HUDEP-2 (cell line): ENCODE measurements around the gene MAST2.

Experiments used
- DNase-seq, 76 experiments: peaks; one replicate each; lab custom pipeline; 2025; ENCODE audit not compliant: unreplicated experiment in 76 of 76; lab: John Stamatoyannopoulos, UW

The MAST2 gene

GRCh38 chr1:45974541-45975269 is 171.3 kb downstream of the MAST2 start:
- no peak for DNase-seq

DNA sequence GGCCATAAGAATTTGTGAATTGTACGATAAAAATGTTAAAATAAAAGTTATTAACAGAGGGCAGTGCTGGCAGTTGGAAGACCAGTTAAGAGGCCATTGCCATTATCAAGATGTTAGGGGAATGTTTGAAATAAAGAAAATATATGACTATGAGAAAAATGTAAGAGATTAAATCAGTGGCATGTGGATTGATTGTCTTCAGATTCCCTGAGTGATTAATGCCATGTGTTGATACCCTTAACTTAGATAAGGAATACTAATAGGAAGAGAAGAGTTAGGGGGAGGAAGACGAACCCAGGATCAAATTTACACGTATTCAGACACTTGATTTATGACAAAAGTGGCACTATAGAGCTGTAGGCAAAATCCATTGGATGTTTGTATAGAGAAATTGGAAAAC is 173.2 kb downstream of the MAST2 start:
- no peak for DNase-seq

- no peak for DNase-seq
Observed at GRCh38 chr1:45979074-45979777, 175.8 kb downstream of the MAST2 start.

DNA sequence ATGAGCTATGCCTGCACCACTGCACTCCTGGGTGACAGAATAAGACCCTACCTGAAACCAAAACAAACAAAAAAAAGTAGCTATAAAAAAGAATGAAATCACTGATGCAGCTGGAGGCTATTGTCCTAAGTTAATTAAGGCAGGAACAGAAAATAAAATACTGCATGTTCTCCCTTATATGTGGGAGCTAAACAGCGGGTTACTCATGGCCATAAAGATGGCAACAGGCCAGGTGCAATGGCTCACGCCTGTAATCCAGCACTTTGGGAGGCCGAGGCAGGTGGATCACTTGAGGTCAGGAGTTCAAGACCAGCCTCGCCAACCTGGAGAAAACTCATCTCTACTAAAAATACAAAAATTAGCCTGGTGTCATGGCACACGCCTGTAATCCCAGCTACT is 176.4 kb downstream of the MAST2 start:
- no peak for DNase-seq

- DNase-seq, result no peak
Observed at GRCh38 chr1:45982359-45982758, 178.9 kb downstream of the MAST2 start.

- no peak for DNase-seq
Observed at GRCh38 chr1:45983967-45984366, 180.6 kb downstream of the MAST2 start.

GRCh38 chr1:45987204-45987603 is 183.8 kb downstream of the MAST2 start:
- DNase-seq, result no peak

GRCh38 chr1:45989249-45989648 is 185.8 kb downstream of the MAST2 start:
- no peak for DNase-seq

- DNase-seq, result no peak
Observed at GRCh38 chr1:45994423-45994822, 191.0 kb downstream of the MAST2 start.

- DNase-seq, result no peak
Observed at GRCh38 chr1:45995298-45995697, 191.9 kb downstream of the MAST2 start.

DNA sequence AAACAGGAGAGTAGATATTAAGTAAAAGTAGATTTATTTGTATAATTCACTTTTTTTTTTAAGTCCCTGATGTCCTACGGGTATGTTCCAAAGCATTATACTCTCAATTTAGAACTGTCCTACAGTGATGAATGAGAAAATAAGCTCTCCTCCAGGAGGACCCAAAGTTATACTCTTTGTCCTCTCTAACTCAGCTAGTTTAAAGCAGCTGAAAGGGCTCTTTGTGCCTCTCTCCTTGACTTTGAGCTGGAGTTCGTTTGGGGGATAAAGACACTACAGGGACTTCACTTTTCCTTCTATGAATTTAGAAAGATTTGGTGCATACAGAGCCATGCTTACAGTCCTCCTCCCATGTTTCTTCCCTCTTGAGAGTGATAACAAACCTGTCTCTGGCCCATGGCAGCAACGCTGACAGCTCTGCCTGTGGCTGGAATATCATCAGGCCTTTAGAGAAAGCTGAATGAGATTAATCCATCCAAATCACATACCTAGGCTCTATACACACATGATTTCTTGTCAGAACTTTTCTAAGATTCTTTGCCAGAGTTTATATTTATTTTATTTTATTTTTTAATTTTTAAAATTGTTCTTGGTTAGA is 194.7 kb downstream of the MAST2 start:
- no peak for DNase-seq

DNA sequence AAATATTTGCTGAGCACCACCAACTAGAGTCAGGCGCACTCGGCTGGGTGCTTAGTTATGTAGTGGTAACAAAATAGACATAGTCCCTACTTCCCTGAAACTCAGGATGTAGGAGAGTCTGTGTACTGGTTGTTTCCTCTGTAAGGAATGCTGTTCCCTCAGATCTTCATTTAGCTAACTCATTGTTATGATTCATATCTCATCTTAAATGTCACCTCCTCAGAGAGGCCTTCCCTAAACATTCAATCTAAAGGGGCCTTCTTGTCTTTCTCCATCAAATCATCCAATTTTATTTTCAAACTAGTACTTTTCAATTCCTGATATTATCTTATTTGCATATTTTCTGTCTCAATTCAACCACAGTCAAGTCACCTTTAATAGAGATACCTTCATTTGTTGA is 196.1 kb downstream of the MAST2 start:
- no peak for DNase-seq

- no peak for DNase-seq
Observed at GRCh38 chr1:46001081-46001785, 197.8 kb downstream of the MAST2 start.

DNA sequence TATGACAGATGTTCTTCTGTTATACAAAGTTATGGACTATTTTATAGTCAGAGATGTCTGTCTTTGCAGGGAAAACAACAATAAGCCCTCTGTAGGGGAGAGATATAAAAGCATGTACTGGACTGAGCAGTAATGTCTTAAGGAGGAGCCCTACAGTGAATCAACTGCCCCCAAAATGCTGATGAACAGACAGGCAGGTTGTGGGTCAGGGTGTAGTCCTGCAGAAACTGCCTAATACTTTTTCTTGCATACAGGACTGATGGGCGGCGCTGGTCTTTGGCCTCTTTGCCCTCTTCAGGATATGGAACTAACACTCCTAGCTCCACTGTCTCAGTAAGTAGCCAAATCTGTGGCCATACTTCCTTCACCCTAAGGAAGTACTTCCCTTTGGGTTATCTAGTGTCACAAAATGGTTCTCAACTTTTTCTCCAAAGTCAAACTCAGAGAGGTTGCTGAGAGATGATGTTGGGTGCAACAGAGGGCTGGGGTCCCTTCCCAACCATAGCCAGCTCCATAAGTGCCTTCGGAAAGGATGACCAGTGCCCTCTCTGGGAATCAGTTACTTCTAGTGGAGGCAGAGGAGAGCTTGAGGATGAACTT is 199.2 kb downstream of the MAST2 start:
- DNase-seq, result no peak

DNA sequence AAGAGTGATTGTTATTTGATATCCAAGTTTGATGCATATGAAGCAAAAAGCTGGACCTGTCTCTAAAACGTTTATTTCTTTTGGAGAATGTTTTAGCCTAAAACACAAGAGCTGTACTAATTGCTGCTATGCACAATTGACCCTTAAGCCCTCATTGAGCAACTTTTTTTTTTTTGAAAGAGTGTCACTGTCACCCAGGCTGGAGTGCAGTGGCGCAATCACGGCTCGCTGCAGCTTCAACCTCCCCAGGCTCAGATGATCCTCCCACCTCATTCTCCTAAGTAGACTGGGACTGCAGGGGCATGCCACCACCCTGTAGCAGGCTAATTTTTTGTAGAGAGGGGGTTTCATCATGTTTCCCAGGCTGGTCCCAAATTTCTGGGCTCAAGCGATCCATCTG is 199.9 kb downstream of the MAST2 start:
- DNase-seq, result no peak

DNA sequence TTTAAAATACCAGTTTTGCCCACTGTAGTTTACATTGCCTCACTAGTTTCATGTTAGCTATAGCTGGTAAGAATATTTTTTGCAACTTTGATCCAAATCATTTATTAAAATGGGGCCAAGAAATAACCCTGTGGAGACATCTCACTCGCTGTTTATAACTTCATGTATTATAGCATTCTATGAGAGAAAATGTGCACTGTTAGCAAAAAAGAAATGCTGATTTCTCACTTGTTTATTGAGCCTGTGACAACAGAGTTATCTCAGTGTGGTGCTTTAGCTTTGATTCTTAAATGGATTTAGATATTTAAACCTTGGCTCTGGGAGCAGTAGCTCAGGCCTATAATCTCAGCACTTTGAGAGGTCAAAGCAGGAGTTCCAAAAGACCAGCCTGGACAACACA is 201.1 kb downstream of the MAST2 start:
- no peak for DNase-seq

- no peak for DNase-seq
Observed at GRCh38 chr1:46005594-46005993, 202.2 kb downstream of the MAST2 start.

DNA sequence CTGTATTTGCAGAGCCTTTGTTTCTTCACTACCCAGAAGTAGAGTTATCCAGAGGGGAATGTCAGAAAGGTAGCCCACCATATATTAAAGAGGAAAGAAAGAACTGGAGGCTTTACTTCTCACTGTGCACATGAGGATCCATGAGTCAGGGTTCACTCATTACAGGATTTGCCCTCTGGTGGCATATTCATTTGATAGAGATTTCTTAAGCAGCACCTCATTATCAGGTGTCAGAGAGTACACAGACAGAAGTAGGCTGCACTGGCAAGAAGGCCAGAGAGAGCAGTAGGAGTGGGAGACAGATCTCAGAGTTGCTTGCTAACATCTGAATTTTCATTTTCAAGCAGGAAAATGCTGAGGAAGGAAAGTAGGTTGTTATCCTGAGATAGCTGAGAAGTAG is 205.2 kb downstream of the MAST2 start:
- DNase-seq, result no peak

DNA sequence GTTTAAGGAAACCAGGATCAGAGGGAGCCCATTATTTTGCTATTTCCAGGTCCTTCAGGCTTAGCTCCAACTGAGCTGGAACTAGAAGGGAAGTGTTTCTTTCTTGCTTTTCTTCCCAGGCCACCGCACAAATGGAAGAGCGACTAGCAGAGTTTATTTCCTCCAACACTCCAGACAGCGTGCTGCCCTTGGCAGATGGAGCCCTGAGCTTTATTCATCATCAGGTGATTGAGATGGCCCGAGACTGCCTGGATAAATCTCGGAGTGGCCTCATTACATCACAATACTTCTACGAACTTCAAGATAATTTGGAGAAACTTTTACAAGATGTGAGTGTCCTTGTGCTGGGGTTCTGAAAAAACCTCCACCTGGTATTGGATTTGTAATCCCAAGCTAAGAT is 207.2 kb downstream of the MAST2 start:
- no peak for DNase-seq

- no peak for DNase-seq
Observed at GRCh38 chr1:46011121-46011695, 207.8 kb downstream of the MAST2 start.

GRCh38 chr1:46012236-46012635 is 208.8 kb downstream of the MAST2 start:
- no peak for DNase-seq
